HG03469 (cell line): ENCODE data around the gene DCP1B.
"Not testable (repeated sequence)": the region's sequence is repeated elsewhere in the genome, so short reads cannot be mapped to it uniquely, and the experiment has no call there.

Experiments used
- ATAC-seq: cut with Tn5 transposase; IDR thresholded peaks from one replicate; pipeline ENCODE4 v1.9.1; 2021; ENCODE audit warnings: mild to moderate bottlenecking, moderate library complexity, moderate number of reproducible peaks; ENCODE audit not compliant: unreplicated experiment

The DCP1B gene

DNA sequence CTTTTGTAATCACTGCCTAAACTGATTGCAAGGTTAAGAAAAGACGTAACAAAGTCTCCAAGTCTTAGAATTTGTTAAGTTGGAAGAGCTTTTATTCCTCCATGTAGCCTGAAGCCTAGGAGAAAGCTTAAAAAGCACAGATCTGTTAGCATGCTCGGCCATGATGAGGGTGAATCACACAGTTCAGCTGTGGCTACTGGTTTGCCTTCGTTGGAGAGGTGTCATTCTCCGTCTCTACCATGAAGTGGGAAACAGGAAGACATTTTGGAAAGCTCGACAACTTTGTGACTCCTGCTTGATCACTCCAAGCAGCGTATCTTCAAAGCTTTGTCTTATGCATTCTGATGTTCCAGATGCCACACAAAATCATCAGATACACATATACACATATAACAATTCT lies 27.1 kb downstream of the DCP1B start:
- no peak for ATAC-seq

DNA sequence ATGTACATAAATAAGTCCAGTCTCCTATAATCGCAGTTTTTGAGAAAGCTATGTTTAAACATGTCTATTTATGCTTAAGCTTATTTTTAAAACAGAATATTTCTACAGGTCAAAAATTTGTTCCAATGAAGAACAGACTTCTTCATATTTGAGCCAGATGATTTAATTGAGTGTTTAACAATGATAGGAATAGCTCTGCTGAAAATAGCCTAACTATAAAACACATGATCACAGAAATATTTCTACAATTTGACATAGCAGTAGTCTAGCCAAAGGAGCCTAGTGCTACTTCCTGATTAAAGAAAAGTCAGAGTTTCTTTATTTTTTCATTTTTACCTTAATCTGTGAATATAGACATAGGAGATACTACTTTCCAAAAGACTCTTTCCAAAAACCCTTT lies 29.4 kb downstream of the DCP1B start:
- no peak for ATAC-seq

DNA sequence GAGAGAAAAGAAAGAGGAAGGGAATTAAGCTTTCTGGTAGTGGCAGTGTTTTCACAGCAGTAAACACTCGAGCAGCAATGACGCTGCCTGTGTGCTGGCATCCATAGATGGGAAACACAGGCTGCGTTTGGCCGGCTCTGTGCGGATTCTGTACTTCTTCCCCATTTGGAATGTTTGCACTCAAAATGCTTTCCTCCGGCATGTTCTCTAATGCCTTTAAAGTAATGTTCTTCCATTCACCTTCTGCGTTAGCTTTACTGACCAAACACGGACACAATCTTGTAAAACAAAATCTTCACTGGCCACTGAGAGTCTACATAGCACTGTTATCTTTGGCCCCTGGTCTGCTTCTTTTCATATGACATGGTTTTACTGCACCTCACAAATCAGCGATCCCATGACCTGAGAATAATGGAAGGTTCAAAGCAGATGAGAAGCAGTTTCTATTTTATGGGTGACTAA lies 31.4 kb downstream of the DCP1B start:
- ATAC-seq = no peak

DNA sequence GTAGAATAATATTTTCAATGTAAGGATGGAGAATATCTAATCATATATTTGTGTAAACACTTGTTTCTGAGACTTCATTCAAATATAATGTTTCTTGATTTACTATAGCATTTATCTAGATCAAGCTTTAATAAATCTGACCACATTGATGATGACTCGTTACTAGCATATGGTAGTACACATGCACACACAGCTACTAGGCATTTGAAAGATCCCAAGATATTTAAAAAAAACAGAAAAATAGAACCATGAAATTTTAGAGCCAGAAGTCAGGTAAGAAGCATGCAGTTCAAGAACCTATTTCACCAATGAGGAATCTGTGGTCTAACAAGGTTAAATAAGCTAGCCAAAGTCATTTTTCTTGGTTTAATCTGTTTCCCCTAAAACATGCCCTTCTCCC lies 32.0 kb downstream of the DCP1B start:
- no peak for ATAC-seq

DNA sequence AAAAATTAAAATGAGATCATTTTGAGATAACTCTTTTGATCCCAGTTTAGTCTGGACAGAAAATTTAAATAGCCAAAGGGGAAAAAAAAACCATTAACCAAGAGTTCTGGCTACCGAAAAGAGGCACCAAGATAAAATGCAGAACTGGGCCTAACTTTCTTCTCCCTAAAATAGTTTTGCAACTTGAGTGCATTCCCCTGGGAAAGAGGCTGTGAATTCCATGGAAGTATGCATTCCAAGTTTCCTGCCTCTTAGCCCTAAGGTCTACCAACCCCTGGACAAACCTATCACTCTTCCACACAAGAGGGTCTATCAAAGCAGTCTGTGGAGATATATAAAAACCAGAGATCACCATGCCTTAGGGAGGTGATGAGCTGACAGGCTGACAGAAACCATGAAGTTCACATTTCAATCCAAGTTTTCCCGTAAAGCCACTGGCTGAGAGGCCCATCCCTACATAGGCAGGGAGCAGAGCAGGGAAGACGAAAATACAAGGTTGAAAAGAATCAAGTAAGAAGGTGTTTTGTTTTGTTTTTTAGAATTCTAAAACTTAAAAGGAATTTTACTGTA lies 33.8 kb downstream of the DCP1B start:
- ATAC-seq = no peak

DNA sequence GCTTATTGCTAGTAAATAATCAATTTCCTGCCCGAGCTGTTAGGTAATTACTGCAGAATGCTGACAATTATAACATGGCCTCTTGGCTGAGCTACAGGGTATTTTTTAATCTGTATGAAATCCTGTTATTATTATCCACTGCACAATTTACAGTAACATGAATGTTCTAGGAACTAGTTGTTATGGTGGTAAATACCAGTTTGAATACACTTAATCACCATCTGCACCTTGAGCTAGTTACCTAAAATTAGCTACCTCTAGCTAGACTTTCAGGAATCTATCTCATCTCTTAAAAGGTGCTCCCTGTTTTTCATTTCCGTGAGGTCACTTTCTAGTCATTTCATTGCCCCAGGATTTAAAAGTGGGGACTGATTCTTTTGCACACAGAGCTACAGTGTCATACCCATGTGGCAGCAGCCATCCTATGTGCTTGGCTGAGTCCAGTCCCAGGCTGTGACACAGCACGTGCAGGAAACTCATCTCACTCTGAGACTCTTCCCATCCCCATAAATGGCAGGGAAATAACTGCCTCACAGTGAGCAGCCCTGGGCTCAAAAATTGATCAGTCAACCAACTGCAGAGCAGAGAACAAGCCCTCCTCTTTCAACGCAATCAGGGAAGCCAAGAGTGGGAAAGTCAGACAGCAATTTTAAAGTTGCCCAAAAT lies 37.6 kb downstream of the DCP1B start:
- ATAC-seq = no peak

DNA sequence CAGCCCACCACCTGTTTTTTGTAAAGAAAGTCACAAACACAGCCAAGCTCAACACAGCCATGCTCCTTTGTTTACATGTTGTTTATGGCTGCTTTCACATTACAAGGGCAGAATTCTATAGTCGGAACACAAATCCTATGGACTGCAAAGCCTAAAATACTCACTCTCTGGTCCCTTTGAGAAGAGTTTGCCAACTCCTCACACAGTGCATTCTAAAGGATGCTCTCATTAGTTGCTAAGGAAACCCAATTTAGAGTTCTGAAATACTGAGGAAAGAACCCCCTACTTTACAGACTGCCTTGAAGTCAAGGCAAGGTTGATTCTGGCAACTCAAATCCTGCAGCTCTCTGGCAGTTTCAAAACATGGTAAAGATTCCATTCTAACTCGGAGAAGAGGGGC lies 38.3 kb downstream of the DCP1B start:
- no peak for ATAC-seq

DNA sequence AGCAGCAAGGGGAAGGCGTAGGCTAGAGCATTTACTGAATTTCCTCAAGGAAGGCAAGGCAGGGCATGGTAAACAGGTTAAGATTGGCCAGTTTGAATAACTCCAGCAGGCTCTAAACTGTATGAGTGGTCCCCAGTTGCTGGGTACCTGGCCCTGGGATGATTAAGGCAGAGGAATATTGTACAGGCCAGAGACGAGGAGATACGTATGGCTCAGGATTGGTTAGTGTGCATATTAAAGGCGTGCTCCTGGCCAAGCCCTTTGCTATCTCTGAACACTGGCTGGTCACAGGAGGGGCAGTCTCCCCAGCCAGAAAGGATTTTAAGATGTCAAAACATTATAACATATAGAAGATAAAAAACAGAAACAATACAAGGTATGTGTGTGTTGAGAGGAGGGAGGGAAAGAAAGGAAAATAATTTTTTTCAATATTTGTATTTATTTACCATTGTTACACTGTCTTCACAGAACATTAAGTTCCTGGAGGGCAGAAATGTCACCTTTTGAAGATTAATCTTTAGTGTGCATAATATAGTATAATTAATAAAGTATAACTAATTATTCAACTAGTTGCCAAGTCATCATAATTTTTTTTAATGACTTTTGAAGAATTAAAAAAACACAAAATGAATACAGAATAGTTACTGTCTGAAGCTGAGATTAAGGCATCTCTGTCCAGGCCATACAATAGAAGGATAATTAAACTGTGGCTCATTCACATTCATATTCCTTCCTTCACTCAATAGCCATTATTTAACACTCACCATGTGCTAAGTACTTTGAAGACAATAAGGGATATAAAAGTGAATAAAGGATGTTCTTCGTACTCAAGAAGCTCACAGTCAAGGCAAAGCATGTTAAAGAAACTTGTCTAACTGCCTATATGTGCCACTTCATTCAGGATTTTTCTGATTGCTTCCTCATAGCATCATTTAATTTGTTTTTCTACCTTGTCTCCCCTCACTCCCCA lies 41.9 kb downstream of the DCP1B start:
- ATAC-seq = no peak

DNA sequence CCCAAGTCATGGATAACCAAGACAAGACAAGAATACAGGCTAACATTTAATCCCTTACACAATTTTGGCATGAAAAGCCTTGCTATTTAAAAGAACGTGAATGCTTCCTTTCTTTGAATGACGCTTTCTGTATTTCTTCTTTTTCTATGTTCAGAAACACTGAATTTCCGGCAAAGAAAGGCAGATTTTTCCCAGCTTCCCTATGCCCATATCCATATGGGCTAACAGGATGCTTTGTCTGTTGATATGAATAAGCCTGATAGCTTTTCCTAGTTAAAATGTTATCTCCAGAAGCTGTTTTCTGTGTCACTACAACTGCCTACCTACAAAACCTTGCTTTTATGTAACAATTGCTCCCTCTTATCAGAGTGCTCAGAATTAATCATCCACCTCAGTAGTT lies 47.5 kb downstream of the DCP1B start:
- ATAC-seq = no peak

DNA sequence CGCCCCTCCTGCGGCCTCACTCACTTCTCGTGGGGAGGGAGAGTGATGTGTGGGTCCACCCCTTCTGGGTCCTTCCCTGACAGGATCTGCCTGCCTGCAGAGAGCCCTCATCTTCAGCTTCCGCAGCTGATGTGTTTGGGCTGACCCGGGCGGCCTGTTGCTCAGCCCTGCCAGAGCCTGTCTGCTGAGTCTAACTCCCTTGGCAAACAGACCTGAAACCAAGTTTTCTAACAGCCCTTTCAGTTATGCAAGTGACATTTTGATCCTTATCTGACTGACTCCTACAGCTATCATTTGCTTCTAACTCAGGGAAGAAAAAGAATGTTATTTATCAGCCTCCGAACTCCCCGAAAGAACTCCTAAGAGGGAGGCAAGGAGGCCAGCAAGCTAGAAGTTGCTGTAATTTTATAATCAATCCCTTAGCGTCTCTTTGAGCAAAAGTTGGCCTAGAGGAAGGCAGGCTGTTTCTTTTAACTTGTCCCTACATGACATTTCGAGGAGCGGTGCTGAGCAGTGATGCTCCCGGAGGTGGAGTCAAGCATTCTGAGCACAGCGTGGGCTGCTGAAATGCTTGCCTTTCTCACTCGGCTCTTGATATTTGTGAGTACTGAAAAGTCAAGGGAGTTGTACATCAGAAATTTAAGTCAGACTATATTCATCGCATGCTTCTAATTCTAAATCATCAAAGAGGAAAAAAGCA lies 54.3 kb downstream of the DCP1B start:
- ATAC-seq = no peak

DNA sequence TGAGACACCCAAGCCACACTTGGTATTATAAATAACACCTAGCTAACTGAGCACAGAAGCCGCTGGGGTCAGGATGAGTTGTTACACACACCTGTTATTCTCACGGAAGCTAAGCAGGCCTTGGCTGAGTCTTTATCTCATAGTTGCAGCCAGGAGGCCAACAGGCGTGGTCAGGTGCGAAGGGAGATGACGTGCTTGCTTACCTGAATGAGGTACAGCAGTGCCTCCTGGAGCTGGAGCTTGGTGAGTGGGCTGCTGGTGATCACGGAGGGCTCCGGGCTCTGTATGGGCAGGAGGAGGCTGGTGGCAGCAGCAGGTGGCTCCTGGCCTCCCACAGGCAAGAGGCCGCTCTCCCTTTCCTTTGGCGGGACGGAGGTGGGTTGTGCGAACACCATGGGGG lies 55.4 kb downstream of the DCP1B start:
- no peak for ATAC-seq

DNA sequence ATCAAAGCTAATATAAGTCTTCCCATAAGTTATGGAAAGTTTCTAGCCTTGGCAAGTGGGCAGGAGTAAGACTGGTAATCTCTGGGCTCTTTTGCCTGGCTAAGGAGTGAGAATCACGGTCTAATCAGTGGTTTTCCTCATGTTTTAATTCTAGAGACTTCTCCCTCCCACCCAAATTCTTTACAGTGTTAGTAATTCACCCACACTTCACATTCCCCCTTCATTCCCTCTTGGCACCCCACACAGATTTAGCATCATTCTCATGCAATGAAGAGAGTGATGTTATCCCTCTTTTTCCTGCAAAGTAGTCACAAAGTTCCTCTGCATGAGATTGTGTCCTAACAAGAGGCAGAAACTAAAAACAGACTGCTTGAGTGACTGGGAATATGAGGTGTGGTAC lies 57.2 kb downstream of the DCP1B start:
- ATAC-seq = no peak

DNA sequence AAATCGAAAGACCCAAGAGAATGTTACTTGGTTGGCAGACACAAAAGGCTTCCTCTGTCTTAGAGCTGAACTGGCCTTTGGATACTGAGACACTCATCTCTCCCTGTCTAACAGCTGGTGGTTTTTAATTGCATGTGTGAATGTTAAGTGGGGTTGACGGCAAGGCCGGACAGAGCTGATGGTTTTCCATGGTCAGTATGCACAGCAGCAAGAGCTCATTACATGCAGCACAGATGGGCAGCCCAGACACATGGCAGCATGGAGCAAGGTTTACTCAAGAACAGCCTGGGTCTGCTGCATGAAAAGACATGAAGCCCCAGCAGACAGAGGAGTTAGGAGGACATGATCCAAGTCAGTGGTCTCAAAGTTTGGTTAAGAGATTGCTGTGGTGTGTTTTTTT lies 58.0 kb downstream of the DCP1B start:
- ATAC-seq = no peak

DNA sequence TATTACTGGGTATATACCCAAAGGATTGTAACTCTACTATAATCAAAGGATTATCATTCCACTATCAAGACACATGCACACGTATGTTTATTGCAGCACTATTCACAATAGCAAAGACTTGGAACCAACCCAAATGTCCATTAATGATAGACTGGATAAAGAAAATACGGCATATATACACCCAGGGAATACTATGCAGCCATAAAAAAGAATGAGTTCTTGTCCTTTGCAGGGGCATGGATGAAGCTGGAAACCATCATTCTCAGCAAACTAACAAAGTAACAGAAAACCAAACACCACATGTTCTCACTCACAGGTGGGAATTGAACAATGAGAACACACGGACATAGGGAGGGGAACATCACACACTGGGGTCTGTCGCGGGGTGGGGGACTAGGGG lies 58.8 kb downstream of the DCP1B start:
- not testable (repeated sequence) for ATAC-seq

DNA sequence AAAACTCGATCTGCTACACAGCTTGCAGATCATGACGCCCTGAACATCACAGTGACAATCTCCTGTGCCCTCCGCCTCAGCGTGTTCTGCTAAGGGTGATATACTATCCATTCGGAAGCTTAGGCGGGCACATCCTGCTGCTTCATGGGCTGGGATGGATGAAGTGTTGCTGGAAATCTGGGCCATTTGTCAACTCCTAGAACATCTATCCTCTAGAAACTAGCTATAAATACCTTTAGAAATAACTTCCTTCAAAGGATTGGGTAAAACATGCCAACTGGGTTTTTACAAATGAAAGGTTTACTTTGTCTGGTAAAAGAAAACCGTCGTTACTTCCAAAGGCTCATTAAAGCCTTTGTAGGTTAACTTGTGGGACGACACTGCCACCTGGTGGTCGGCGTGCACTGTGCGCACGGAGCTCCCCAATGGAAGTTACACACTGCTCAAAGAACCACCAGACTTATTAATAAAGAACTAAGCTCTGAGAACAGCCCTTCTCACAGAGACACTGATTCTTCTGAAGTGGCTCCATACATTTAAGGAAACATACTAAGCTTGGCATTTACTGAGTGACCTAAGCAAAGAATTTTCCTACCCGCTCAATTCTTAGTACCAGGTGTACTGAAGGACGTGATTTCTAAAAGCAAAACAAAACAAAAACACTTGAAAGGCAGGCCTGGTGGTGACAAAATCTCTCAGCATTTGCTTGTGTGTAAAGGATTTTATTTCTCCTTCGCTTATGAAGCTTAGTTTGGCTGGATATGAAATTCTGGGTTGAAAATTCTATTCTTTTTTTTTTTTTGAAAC lies 64.3 kb downstream of the DCP1B start:
- no peak for ATAC-seq

DNA sequence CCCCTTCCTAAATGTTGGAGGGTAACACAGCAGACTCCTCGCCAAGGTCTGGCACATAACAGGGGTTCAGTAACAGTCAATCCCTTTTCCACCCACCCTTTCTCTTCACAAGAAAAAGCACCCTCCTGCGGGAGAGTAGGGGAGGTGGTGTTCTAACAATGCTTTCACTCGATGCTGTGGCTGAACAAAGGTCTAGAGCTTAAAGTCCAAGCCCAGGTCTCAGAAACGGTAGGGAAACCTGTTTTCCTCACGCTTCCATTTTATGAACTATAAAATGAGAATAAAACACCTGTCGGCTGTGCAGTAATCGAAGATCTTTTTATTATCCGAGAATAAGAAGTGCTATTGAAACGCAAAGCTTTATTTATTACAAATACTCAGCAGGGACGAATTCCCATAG lies 64.9 kb downstream of the DCP1B start:
- ATAC-seq = no peak

DNA sequence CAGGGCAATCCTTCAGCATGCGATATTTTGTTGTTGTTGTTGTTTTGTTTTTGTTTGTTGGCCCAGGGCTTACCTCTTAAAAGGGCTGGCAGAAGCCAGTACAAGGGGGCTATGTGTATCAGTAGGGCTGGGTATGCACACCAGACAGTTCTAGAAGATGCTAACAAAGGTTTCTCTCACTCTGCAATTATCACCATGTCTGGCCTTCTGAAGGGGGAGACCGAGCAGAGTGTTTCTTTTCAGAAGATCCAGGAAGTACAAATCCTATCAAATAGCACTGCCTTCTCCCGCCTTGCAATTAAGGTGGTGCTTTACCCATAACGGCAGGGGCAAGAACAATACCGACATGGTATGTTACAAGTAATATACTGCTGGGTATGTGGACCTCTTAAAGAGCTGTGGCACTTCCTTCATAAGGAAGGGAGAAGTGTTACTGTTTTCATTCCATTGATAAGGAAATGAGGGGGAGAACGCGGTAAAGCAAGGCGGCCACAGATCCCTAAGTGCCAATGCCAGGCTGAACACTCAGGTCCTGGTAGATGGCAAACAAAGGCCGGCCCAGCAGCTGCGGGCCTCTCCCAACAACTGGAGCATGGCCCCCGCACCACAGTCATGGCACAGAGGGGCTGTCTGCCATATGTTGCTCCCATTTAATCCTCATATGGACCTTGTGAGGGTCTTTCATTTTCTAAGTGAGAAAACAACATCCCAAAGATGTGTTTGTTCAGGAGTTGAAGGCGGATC lies 66.6 kb downstream of the DCP1B start:
- no peak for ATAC-seq

DNA sequence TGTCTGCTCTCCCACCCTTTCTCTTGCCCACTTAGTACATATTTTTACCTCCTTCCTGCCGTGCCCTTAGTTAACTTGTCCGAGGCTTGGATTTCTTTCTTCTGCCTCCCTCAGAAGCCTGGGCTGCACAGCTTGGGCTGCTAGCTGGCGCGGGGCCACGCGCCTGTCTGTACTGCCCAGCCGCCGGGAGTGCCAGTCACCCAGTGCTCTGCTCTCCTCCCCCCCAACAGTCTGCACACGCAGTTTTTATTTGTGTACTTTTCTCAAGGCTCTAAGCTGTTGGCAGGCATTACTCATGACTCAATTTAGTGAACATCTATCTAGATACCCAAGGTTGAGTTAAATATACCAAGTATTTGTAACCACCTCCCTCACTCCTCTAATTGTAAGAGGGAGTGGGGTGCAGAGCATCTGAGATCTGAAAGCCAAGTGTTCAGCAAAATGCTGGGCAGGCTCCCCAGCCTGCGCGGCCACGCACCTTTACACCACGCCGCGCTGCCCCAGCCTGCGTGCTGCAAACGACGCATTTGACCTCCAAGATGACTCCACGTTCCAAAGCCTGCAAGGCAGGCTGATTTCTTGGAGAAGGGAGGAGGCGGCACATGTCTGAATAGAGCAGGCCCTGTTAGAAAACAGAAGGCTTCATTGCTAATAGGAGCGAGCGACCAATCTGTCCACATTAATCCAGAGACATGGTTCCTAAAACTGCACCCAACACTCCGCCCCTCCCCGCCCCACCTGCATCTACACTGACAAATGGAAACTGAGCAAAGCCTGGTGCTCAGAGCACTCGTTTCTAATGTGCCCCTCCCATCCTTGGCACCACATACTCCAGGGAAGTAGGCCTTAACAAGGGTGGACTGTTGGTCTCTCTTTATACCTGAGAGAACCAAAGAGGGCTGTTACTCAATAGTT lies 67.6 kb downstream of the DCP1B start:
- no peak for ATAC-seq
